GM21737 (cell line): ENCODE measurements around the gene ARSJ.

Experiments used
- ATAC-seq: cut with Tn5 transposase; IDR thresholded peaks from one replicate; pipeline ENCODE4 v1.9.1; 2021; ENCODE audit warnings: mild to moderate bottlenecking, moderate library complexity; ENCODE audit not compliant: unreplicated experiment

ARSJ gene

GRCh38 chr4:113904877-113905276 is 74.6 kb downstream of the ARSJ start:
- ATAC-seq = no peak

DNA sequence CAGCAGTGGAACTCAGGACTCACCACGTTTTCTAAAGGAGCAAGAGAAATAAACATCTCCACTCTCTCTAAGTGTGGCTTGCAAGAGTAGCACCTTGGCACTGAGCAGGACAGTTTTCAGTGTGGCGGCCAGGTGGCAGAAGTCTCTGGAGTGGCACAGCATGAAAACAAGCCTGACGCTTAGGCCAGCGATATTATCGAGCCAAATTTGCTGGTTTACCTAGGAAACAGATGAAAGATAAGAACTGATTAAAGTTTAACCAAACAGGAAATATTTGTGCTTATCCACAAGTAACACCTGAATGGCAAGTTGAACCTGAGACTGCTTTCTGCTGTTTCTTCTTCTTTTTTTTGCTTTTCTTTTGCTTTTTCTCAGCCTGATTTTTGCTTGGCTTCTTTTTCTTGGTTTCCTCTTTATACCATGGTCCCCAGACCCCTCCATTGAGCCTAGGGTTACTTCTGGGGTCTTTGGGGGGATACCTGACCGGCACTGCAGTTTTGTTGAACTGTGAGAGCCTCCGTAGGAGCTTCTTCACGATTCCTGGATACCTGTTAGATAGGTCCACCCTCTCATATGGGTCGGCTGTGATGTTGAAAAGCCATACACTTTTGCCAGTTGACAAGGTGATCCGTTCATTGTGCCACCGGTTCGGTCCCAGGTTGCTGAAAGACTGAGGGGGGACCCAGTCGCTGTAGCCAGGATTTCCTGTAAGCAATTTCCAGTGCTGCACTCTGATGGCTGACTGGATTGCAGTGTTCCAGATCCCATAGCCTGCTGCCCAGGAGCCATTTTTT is 77.3 kb downstream of the ARSJ start:
- no peak for ATAC-seq

DNA sequence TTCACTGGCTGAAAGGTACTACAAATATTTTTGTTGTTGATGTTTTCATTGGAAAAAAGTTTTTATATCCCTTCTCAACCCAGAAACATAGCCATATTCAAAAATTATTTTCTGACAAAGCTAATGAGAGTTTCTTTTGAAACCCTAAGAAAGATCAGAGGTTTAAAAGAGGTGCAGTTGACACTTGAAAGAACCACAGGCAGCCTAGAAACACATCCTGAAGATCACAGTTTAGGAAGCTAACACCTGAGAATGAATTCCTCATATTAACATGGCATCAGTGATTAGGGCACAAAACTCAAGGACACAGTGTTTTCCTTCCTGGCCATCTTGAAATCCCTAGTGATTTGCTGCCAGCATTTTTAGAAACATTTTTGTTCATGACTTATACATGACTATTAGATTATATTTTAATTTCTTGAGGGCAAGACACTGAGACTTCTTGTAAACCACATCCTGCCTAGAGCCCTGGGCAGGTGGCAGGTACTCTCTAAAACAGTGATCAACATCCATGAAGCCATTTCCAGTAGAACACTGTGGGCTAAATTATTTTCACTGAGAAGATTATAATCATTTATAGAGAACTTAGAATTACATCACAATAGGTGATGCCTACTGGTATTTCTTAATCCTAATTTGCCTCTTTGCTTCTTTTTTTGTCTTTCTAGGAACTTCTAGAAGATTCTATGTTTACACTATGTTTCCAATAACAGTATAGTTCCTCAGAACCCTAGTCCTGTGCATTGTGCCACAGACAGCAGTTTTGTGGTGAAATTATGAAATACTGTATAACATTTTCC is 80.0 kb downstream of the ARSJ start:
- peak; percentile 94 for ATAC-seq

DNA sequence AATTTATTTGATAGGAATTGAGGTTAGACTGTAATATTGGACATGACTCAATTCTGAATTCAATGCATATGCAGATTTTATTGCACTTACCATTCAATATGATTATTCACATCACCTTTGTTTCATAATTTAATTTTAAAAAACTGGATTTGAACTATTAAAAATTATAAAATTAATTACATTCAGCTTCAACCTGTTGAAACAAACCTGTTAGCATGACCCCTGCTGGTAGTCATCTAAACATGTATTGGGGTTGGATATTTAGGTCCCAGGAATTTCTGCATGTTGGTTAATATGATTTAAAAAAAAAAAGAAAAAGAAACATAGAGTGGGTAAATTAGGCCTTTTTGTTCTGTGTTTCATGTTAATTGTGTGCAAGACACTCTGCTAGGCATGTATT is 85.9 kb downstream of the ARSJ start:
- no peak for ATAC-seq

DNA sequence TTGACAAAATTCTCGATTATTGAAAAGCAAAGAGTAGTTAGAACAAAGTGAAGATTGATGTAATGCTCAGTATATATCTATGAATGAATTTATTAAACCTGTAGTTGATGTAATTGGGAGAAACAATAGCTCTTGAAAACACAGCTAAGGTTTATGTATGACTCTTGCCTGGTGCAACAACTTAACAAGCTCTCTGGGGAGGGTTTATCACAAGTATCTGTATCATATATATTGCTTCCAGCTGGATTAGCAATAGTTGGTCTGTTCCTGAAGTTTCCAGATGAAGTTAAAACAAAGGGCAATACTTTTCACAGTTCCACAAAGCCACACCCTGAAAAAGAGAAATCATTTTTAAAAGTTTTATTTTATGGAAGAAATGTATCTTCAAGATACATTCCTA is 91.4 kb downstream of the ARSJ start:
- ATAC-seq = no peak

DNA sequence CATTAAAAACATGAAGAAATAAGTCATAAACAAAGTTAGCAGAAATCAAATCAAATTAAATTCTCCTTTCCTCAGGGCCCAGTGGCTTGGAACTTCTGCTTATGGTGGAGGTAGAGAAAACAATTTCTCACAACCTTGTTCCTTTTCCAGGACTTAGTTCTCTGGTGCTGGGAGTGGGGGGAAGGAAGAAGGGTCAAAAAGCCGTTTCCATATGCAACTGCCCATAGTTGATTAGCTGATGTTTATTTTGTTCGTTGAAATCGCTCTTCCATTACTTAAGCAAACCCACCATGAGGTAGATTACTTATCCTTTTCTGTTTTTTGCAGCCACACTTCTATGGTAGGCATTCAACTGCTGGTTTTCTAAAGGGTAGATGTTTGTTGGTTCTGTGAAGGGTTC is 94.2 kb downstream of the ARSJ start:
- no peak for ATAC-seq

- no peak for ATAC-seq
Measured at GRCh38 chr4:113884655-113885054, 94.8 kb downstream of the ARSJ start.

DNA sequence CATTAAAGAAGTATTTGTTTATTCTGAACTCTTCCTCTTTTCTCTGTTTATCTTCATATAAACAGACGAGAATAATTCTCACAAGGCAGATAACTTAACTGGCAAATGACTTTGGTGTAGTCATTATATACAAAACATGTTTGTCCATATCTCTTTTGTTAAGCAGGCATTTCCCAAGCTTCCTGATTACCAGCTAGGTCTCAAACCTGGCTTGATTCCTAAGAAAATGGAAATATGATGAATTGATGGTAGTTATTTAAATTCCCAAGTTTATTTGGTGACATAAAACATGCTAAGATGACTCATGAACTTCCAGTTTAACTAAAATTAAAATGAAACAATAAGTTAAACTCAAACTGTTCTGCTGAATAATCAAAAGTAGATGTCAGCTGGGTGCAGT is 96.8 kb downstream of the ARSJ start:
- no peak for ATAC-seq

DNA sequence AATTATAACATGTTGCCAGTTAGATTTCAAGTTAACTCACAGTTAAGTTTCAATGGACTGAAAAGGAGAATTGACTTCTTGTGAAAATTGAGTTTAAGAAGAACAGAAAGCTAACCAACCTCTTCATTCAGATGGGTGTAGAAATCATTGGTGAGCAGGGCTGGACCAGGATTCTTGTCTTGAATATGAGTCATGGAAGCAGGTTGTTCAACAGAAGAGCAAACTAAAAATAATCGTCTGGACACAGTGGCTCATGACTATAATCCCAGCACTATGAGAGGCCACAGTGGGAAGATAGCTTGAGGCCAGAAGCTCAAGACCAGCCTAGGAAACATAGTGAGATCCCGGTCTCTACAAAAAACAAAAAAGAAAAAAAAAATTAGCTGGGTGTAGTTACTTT is 98.2 kb downstream of the ARSJ start:
- no peak for ATAC-seq

DNA sequence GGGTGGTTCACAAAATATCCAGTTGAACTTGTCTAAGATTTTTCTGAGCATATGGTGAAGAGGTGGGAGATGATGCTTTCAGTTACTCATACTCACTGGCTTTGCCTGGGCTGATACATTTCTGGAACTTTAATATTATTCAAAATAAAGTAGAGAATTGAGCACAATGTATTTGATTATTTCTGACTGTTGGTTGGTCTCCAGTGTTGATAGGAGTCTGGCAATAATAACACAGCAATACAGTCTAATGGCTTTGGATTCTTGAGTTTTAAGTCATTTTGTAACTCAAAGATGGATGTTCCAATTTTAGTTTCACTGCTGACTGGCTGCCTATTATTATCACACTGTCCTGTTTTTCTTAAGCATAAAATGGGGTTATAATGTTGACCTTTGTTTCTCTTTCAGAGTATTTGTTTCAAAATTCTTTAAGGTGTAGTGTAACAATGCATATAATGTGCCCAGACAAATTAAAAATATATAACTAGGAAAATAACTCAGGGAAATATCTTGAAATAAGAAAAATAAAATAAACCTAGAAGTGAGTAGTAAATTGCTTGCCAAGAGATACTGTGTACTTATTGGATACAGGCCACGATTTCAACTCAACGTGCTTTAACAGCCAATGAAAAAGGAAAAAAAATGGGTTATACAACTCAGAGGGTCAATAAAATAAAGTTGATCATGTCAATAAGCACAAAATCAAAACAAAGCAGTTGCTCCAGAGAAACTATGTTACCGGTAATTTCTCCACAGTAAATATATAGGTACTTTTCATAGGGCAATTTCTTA is 99.0 kb downstream of the ARSJ start:
- ATAC-seq = no peak

DNA sequence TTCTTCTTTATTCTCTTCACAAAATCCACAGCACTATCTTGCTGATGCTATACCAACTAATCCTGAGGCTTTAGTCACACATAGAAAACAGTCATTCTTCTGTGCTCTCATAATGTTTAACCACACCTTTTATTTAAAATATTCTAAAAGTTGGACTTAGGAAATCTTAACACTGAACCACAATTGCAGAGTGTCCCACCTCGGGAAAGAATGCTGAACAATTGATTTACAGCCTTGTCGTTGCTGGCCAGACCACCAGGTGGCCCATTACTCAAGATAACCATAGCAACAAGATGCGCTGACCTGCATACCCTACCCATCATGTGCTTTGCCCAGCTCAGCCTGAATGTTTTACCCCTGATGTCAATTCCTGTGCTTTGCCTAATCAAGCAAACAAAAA is 100.8 kb downstream of the ARSJ start:
- ATAC-seq = no peak

GRCh38 chr4:113874480-113874879 is 105.0 kb downstream of the ARSJ start:
- ATAC-seq = no peak

- ATAC-seq = no peak
Measured at GRCh38 chr4:113873508-113873907, 105.9 kb downstream of the ARSJ start.

- ATAC-seq = no peak
Measured at GRCh38 chr4:113872426-113873260, 106.8 kb downstream of the ARSJ start.

- no peak for ATAC-seq
Measured at GRCh38 chr4:113871080-113871479, 108.4 kb downstream of the ARSJ start.

DNA sequence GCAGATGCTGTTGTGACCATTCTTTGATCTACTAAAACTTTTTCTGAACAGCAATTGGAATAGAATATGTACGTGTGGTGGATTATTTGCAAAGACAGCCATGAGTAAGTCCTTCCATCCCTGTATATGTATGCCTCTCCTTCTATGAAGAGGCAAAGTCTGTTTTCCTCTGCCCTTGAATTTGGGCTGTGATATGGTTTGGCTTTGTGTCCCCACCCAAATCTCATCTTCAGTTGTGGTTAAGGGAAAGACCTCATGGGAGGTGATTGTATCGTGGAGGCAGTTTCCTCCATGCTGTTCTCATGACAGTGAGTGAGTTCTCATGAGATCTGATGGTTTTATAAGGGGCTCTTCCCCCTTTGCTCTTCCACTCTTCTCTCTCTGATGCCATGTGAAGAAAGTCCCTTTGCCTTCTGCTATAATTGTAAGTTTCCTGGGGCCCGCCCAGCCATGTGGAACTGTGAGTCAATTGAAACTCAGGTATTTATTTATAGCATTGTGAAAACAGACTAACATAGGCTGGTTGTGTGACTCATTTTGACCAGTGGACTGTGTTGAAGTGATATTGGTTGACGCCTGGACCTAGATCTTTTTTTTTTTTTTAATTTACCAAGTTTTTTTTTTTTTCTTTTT is 109.6 kb downstream of the ARSJ start:
- peak; percentile 91 for ATAC-seq

DNA sequence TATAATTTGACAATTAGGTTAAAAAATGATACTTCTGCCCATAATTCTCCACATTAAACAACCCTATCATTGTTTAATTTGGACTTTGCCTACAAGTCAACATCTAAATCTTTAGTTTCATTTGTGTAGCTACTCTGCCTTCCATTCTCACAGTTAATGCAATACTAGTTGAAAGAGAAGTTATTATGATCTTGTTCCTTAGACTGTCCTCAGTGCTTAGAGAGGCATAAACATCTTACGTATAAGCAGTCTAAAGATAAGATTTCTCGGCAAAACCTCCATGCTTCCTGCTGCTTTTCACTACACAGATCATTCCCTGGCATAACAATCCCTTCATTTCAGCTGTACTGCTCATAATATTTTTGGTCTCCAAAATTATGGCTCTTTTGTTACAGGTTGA is 112.8 kb downstream of the ARSJ start:
- no peak for ATAC-seq

GRCh38 chr4:113858924-113859323 is 120.5 kb downstream of the ARSJ start:
- no peak for ATAC-seq

GRCh38 chr4:113851816-113852215 is 127.6 kb downstream of the ARSJ start:
- ATAC-seq = no peak
